Osteocyte (in vitro differentiated cells): Measurements from ENCODE around the gene GUK1. TPM values are rescaled to one million over a fixed set of nuclear protein-coding genes. Genes with fewer than 3 reads are reported as not detected.

Experiments used
- DNase-seq: peaks from one replicate; pipeline ENCODE4 v3.0.0; 2021; ENCODE audit warnings: mixed read lengths; ENCODE audit not compliant: unreplicated experiment; ENCODE audit errors: extremely low spot score
- H3K27ac Mint-ChIP-seq: one replicate; pipeline ENCODE4 v1.8.0; 2021; ENCODE audit warnings: mild to moderate bottlenecking, mixed read lengths; ENCODE audit not compliant: unreplicated experiment
- H3K27me3 Mint-ChIP-seq: one replicate; pipeline ENCODE4 v1.8.0; 2021; ENCODE audit warnings: mixed read lengths; ENCODE audit not compliant: unreplicated experiment
- H3K36me3 Mint-ChIP-seq: one replicate; pipeline ENCODE4 v1.8.0; 2021; ENCODE audit warnings: mixed read lengths; ENCODE audit not compliant: unreplicated experiment
- H3K4me1 Mint-ChIP-seq: one replicate; pipeline ENCODE4 v1.8.0; 2021; ENCODE audit warnings: mixed read lengths; ENCODE audit not compliant: unreplicated experiment
- H3K4me3 Mint-ChIP-seq: one replicate; pipeline ENCODE4 v1.8.0; 2021; ENCODE audit warnings: mild to moderate bottlenecking, moderate library complexity, mixed read lengths; ENCODE audit not compliant: unreplicated experiment
- H3K9me3 Mint-ChIP-seq: one replicate; pipeline ENCODE4 v1.8.0; 2021; ENCODE audit warnings: mixed read lengths; ENCODE audit not compliant: unreplicated experiment
- total RNA-seq: library from RNA; stranded (reverse); gene quantifications from 2 replicates; pipeline ENCODE4 v1.2.1, GENCODE V29; 2021
- TF ChIP-seq, protein P1 (sequence below): fragments of 200-600 bp; sonication (generic); IDR thresholded peaks from 2 replicates; pipeline ENCODE4 v1.5.0; 2021; ENCODE audit warnings: antibody characterized with exemption, mild to moderate bottlenecking, moderate library complexity

GUK1 gene
- total RNA-seq, 1 donor from 2014 or later: 166 TPM

DNA sequence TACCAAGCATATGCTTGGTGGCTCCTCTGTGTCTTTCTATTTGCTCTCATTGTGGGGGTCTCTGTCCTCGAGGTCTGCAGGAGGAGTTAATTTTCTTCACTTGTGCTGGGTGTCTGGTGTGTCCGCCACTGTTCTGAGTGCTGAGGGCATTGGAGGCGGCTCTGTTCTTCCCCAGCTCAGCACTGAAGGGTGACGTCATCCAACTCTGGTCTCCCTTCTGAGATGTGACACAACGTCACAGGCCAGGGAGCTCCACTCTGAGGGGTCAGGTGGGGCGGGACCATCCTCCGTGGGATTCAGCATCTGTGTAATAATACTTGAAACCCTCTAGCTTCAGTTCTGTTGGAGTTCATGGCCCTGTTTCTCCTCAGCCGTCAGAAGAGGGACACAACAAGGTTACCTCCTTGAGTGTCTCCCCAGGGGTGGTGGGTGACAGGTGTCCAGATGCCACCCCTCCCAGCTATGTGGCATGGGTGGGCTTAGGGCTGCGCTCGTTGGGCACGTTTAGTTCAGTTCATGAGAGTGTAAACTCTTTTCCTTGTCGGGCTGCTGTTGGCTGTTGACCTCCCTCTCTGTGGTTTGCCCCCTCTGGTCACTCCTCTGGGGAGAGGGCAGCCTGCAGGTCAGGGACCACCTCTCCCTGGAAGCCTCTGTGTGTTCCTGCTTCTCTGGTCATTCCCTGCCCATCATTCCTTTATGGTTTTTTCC is 28.6 kb downstream of the GUK1 start:
- Mint-ChIP-seq H3K27ac (no peak overlapping the region), H3K9me3 (no peaks in the 10 kb centered on the region), H3K4me3 (no peak overlapping the region), H3K27me3 (no peaks in the 10 kb centered on the region), H3K36me3 (no peaks in the 10 kb centered on the region), H3K4me1 (peaks cover 25% of the 10 kb centered on the region)
- TF ChIP-seq, protein P1, sequence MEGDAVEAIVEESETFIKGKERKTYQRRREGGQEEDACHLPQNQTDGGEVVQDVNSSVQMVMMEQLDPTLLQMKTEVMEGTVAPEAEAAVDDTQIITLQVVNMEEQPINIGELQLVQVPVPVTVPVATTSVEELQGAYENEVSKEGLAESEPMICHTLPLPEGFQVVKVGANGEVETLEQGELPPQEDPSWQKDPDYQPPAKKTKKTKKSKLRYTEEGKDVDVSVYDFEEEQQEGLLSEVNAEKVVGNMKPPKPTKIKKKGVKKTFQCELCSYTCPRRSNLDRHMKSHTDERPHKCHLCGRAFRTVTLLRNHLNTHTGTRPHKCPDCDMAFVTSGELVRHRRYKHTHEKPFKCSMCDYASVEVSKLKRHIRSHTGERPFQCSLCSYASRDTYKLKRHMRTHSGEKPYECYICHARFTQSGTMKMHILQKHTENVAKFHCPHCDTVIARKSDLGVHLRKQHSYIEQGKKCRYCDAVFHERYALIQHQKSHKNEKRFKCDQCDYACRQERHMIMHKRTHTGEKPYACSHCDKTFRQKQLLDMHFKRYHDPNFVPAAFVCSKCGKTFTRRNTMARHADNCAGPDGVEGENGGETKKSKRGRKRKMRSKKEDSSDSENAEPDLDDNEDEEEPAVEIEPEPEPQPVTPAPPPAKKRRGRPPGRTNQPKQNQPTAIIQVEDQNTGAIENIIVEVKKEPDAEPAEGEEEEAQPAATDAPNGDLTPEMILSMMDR: no peak
- no peak for DNase-seq

DNA sequence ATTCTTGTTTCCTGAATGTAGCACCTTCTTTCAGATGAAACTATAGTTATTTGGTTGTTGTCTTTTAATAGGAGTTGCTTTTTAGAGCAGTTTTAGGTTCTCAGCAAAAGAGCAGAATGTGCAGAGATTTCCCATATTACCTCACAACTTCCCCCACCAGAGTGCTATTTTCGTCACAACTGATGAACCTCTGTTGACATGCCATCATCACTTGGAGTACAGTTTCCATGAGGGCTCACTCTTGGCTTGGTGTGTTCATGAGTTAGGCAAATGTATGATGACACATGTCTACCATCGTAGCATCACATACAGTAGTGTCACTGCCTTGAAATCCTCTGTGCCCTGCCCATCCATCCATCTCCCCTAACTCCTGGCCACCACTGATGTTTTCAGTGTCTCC is 29.3 kb downstream of the GUK1 start:
- Mint-ChIP-seq H3K4me1 (peaks cover 24% of the 10 kb centered on the region), H3K27me3 (no peaks in the 10 kb centered on the region), H3K27ac (no peak overlapping the region), H3K36me3 (no peaks in the 10 kb centered on the region), H3K9me3 (no peaks in the 10 kb centered on the region), H3K4me3 (no peak overlapping the region)
- DNase-seq: no peak
- TF ChIP-seq, protein P1: no peak

DNA sequence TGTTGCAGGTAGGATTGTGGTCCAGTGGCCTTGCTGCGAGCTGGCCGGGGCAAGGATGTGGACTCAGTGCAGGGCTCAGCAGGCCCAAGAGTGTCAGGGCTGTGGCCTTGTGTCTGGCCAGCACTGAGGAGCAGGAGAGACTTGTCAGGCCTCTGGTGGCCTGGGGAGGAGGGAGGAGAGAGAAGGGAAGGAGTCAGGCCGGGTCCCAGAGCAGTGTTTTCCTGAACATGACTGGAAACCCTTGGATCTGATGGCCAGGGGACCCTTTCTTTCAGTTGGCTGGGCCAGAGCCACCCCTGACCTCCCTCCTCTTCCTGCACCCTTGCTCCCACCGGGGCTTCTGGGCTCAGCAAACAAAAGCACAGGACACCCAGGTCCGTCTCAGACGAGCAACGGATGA is 30.6 kb downstream of the GUK1 start:
- H3K27me3 Mint-ChIP-seq: no peaks in the 10 kb centered on the region
- TF ChIP-seq, protein P1: no peak
- H3K4me3 Mint-ChIP-seq: no peak overlapping the region
- no peaks in the 10 kb centered on the region for H3K36me3 Mint-ChIP-seq
- no peaks in the 10 kb centered on the region for H3K9me3 Mint-ChIP-seq
- no peak for DNase-seq
- no peak overlapping the region for H3K27ac Mint-ChIP-seq
- peaks cover 16% of the 10 kb centered on the region for H3K4me1 Mint-ChIP-seq

DNA sequence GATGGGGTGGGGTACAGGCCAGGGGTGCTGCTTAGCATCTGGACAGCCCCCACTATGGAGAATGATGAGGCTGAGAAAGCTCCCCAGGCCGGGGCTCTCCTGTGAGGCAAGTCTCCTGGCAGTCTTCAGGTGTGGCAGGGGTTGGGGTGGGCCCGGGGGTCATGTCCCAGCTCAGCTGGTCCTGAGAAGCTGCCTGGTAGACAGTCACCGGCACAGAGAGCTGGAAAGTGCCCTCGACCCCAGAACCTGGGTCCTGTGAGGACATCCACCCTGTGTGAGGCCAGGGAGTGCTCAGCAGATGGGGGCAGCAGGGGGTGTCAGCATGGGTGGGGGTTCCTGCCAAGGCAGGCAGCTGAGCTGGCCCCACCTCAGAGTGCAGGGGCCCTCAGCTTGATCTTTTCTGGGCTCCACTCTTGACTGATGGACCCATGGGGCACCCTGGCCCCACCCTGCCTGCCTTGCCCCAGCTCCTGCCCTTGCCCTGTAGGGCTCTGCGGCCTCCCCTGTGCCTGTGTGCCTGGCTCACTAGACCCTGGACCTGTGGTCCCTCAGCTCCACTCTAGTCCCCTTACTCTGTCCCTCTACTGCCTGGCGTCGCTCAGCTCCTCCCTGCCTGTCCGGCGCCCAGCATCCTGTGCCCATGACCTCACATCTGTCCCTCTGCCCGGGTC is 31.3 kb downstream of the GUK1 start:
- H3K36me3 Mint-ChIP-seq: no peaks in the 10 kb centered on the region
- no peak overlapping the region for H3K27ac Mint-ChIP-seq
- no peak overlapping the region for H3K4me3 Mint-ChIP-seq
- H3K27me3 Mint-ChIP-seq: no peaks in the 10 kb centered on the region
- H3K9me3 Mint-ChIP-seq: no peaks in the 10 kb centered on the region
- no peak for DNase-seq
- H3K4me1 Mint-ChIP-seq: peaks cover 16% of the 10 kb centered on the region
- TF ChIP-seq, protein P1: no peak
